Muscle of leg (tissue), 11 donors: Measurements from ENCODE around the gene CHST11. TPM values are rescaled to one million over a fixed set of nuclear protein-coding genes. Genes with fewer than 3 reads are reported as not detected.

Experiments used
- DNase-seq: peaks from one replicate; pipeline ENCODE4 v3.0.0; 2013
- H3K27ac ChIP-seq: one replicate; pipeline ENCODE4 v1.5.1; 2013; ENCODE audit warnings: mild to moderate bottlenecking, low read length, control low read depth
- H3K27me3 ChIP-seq: one replicate; pipeline ENCODE4 v1.6.1; 2013; ENCODE audit warnings: low read length; ENCODE audit not compliant: control insufficient read depth, insufficient read depth
- H3K36me3 ChIP-seq: one replicate; pipeline ENCODE4 v1.6.1; 2013; ENCODE audit warnings: low read length; ENCODE audit not compliant: control insufficient read depth, insufficient read depth
- H3K4me1 ChIP-seq: one replicate; pipeline ENCODE4 v1.6.1; 2013; ENCODE audit warnings: low read length; ENCODE audit not compliant: control insufficient read depth, insufficient read depth
- H3K4me3 ChIP-seq: one replicate; pipeline ENCODE4 v1.5.1; 2013; ENCODE audit warnings: low read length, control low read depth
- H3K9me3 ChIP-seq: replicated peaks from 2 replicates; pipeline ENCODE4 v1.6.1; 2013; ENCODE audit warnings: low read depth, low read length; ENCODE audit not compliant: control insufficient read depth
- WGBS: methylation state at CpG from one replicate; pipeline ENCODE4 v1.1.5; 2013; ENCODE audit warnings: missing lambda C conversion rate; ENCODE audit not compliant: insufficient coverage; 5-methylcytosine and 5-hydroxymethylcytosine counted together
- polyA plus RNA-seq, 8 donors: library from polyadenylated mRNA; unstranded; fragments of 120-200 nt; gene quantifications; one replicate each; pipeline versions ENCODE4 v1.2.1 to v1.2.3, GENCODE V29; 2013; ENCODE audit warnings: inconsistent platforms in 1 of 8, low replicate concordance in 1 of 8; ENCODE audit not compliant: insufficient read length in 8 of 8, insufficient read depth in 1 of 8
- total RNA-seq: library from RNA; stranded (reverse); fragments of 120-200 nt; gene quantifications from one replicate; pipeline ENCODE4 v1.2.4, GENCODE V29; 2013

The CHST11 gene
- total and polyA plus RNA-seq, 9 donors, result 1.1 to 3.9 (median 2.3) TPM

GRCh38 chr12:104665296-104665695 lies 208.5 kb downstream of the CHST11 start:
- no peak overlapping the region for H3K4me3 ChIP-seq
- no peaks in the 10 kb centered on the region for H3K9me3 ChIP-seq
- DNase-seq, result no peak
- H3K27ac ChIP-seq, result no peak overlapping the region
- H3K36me3 ChIP-seq, result no peaks in the 10 kb centered on the region
- peaks cover 33% of the 10 kb centered on the region for H3K4me1 ChIP-seq
- 50% methylated on average over 1 of the region's 4 CpGs for WGBS
- no peaks in the 10 kb centered on the region for H3K27me3 ChIP-seq

DNA sequence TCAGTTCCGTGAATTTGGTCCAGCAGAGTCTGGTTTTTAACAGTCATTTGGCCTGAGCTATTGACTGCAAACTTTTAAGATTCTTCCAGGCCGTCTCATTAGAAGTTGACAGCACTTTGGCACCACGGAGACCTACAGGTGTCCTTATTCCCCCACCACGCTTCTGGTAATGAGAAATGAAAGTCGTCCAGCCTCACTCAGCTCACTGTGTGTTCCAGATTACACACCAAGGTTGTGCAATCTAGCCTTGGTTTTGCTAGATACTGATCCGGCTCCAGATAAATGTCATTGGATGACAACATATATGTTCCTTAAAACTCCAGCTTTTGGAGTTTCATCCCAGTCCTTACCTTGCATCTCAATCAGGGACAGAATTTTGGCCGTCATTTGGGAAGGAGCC lies 210.4 kb downstream of the CHST11 start:
- peaks cover 47% of the 10 kb centered on the region for H3K4me1 ChIP-seq
- no peaks in the 10 kb centered on the region for H3K9me3 ChIP-seq

DNA sequence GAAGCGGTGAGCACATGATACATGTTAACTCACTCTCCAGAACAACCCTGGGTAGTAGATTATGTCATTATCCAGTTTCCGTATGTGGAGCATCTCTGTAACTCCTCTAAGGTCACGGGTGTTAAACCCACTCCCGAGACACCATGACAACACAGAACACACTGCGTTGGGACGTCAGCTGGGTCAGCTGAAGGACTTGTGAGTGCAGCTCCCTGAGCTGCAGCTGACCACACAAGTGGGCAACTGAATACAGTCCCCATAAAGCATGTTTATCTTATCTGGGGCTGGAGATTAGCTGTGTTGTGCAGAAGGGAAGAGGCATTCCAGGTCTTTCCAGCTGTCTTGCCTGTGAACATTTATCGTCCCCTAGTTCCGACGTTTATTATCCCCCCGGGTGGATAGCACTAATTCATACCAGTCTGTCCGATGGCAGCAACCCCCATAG lies 211.5 kb downstream of the CHST11 start:
- no peaks in the 10 kb centered on the region for H3K9me3 ChIP-seq
- H3K36me3 ChIP-seq, result no peaks in the 10 kb centered on the region
- H3K27ac ChIP-seq, result peak overlapping the region; percentile 74
- H3K4me3 ChIP-seq, result no peak overlapping the region
- DNase-seq, result peak; percentile 58
- H3K27me3 ChIP-seq, result no peaks in the 10 kb centered on the region
- peaks cover 56% of the 10 kb centered on the region for H3K4me1 ChIP-seq
- WGBS, result 40% methylated on average over 1 of the region's 11 CpGs

More for the DNA sequence above, 210.4 kb downstream of the CHST11 start:
- WGBS, result 56% methylated on average over 6 of the region's 7 CpGs
- H3K27ac ChIP-seq, result no peak overlapping the region
- DNase-seq, result no peak
- no peaks in the 10 kb centered on the region for H3K27me3 ChIP-seq
- no peak overlapping the region for H3K4me3 ChIP-seq
- H3K36me3 ChIP-seq, result no peaks in the 10 kb centered on the region

GRCh38 chr12:104669089-104669721 lies 212.5 kb downstream of the CHST11 start:
- no peaks in the 10 kb centered on the region for H3K27me3 ChIP-seq
- H3K9me3 ChIP-seq, result no peaks in the 10 kb centered on the region
- peak; percentile 80 for DNase-seq
- 45% methylated on average over 4 of the region's 19 CpGs for WGBS
- no peaks in the 10 kb centered on the region for H3K36me3 ChIP-seq
- no peak overlapping the region for H3K4me3 ChIP-seq
- peaks cover 56% of the 10 kb centered on the region for H3K4me1 ChIP-seq
- H3K27ac ChIP-seq, result peak overlapping the region; percentile 74

GRCh38 chr12:104669851-104670337 lies 213.1 kb downstream of the CHST11 start:
- no peaks in the 10 kb centered on the region for H3K9me3 ChIP-seq
- DNase-seq, result peak; percentile 96
- no peaks in the 10 kb centered on the region for H3K36me3 ChIP-seq
- no peak overlapping the region for H3K4me3 ChIP-seq
- 26% methylated on average over 3 of the region's 6 CpGs for WGBS
- peak overlapping the region; percentile 8 for H3K27ac ChIP-seq
- H3K27me3 ChIP-seq, result no peaks in the 10 kb centered on the region
- H3K4me1 ChIP-seq, result peaks cover 56% of the 10 kb centered on the region

GRCh38 chr12:104670439-104671408 lies 214.0 kb downstream of the CHST11 start:
- DNase-seq, result no peak
- Histone ChIP-seq H3K4me1 (peaks cover 56% of the 10 kb centered on the region), H3K27me3 (no peaks in the 10 kb centered on the region), H3K36me3 (no peaks in the 10 kb centered on the region), H3K9me3 (no peaks in the 10 kb centered on the region), H3K27ac (no peak overlapping the region), H3K4me3 (no peak overlapping the region)
- WGBS, result 80% methylated on average over 2 of the region's 6 CpGs

- Histone ChIP-seq H3K27ac (peak overlapping the region; percentile 31), H3K9me3 (no peaks in the 10 kb centered on the region), H3K27me3 (no peaks in the 10 kb centered on the region), H3K4me3 (no peak overlapping the region), H3K4me1 (peaks cover 57% of the 10 kb centered on the region), H3K36me3 (no peaks in the 10 kb centered on the region)
- DNase-seq, result peak; percentile 62
- WGBS, result 92% methylated on average over 3 of the region's 12 CpGs
Measured at GRCh38 chr12:104671409-104672095, 214.8 kb downstream of the CHST11 start.

GRCh38 chr12:104672096-104672445 lies 215.3 kb downstream of the CHST11 start:
- peak overlapping the region; percentile 31 for H3K27ac ChIP-seq
- no peaks in the 10 kb centered on the region for H3K36me3 ChIP-seq
- H3K4me3 ChIP-seq, result no peak overlapping the region
- WGBS, result 53% methylated on average over 5 of the region's 8 CpGs
- H3K4me1 ChIP-seq, result peaks cover 61% of the 10 kb centered on the region
- H3K9me3 ChIP-seq, result no peaks in the 10 kb centered on the region
- H3K27me3 ChIP-seq, result no peaks in the 10 kb centered on the region
- DNase-seq, result no peak

- H3K4me1 ChIP-seq, result peaks cover 58% of the 10 kb centered on the region
- peak; percentile 27 for DNase-seq
- 66% methylated on average over 8 of the region's 10 CpGs for WGBS
Measured at GRCh38 chr12:104672501-104673265, 215.9 kb downstream of the CHST11 start.

More at GRCh38 chr12:104672501-104673265, 215.9 kb downstream of the CHST11 start:
- H3K4me3 ChIP-seq, result no peak overlapping the region
- H3K27me3 ChIP-seq, result no peaks in the 10 kb centered on the region
- H3K27ac ChIP-seq, result peak overlapping the region; percentile 31
- no peaks in the 10 kb centered on the region for H3K36me3 ChIP-seq
- no peaks in the 10 kb centered on the region for H3K9me3 ChIP-seq
